GM12872 (cell line): ENCODE data around the gene FAM170B.

ENCODE experiments used
- TF ChIP-seq, protein P1 (sequence below): IDR thresholded peaks from 3 replicates; pipeline ENCODE4 v1.5.1; 2011; ENCODE audit warnings: low read depth, mild to moderate bottlenecking, low read length, moderate library complexity; ENCODE audit not compliant: insufficient read depth

FAM170B gene

DNA sequence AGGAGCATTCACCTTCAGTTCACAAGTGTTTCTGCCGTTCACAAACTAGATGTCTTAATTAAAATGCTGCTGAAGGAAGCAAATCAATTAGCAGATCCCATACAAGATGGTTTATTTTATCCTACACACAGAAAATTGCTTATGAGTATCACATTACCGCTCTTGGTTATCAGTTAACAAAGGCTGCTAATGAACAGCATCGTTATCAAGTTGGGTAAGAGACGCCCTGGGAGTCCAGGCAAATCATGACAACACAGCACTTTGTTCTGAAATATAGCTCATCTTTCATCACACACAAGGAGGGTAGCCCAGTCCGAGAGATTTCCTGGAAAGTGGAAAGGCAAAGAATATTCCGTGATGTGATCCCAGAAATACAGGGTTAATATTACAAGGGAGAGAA is 20.8 kb upstream of the FAM170B start:
- TF ChIP-seq, protein P1, sequence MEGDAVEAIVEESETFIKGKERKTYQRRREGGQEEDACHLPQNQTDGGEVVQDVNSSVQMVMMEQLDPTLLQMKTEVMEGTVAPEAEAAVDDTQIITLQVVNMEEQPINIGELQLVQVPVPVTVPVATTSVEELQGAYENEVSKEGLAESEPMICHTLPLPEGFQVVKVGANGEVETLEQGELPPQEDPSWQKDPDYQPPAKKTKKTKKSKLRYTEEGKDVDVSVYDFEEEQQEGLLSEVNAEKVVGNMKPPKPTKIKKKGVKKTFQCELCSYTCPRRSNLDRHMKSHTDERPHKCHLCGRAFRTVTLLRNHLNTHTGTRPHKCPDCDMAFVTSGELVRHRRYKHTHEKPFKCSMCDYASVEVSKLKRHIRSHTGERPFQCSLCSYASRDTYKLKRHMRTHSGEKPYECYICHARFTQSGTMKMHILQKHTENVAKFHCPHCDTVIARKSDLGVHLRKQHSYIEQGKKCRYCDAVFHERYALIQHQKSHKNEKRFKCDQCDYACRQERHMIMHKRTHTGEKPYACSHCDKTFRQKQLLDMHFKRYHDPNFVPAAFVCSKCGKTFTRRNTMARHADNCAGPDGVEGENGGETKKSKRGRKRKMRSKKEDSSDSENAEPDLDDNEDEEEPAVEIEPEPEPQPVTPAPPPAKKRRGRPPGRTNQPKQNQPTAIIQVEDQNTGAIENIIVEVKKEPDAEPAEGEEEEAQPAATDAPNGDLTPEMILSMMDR, result no peak

DNA sequence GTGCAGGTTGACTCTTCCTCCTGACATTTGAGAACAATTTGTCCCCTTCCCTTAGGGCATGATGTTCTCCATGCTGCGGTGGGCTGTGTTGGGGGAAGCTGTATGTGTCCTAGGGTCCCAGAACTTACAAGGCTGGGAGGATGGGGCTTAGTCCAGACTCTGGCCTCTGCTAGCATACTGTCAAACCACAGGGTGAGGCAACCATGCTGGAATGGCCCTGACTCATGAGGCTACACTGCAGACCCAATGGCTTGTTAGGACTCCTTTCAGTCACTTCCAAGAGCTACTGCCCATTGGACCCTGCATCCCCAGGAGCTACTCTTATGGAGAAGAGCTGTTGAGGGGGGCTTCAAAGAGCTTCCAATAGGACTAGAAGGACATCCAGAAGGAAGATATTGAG is 20.1 kb upstream of the FAM170B start:
- TF ChIP-seq, protein P1, result no peak

DNA sequence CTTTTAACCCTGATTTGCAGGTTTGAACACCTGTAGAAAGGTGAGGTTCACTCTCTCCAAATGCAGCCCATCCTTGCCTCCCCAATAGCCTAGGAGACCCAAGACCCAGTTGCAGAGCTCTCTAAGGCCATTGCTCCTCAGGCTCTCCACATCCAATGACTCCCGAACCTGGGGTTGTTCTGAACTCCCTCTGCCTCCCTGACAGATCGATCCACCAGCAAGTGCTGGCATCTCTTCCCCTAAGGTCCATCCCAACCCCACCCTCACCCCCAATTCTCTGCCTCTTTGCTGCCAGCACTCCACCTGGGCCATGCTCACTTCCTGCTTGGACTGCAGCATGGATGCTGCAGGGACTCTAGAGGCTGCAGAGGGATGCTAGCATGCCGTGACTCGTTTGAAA is 19.3 kb upstream of the FAM170B start:
- TF ChIP-seq, protein P1, result no peak

DNA sequence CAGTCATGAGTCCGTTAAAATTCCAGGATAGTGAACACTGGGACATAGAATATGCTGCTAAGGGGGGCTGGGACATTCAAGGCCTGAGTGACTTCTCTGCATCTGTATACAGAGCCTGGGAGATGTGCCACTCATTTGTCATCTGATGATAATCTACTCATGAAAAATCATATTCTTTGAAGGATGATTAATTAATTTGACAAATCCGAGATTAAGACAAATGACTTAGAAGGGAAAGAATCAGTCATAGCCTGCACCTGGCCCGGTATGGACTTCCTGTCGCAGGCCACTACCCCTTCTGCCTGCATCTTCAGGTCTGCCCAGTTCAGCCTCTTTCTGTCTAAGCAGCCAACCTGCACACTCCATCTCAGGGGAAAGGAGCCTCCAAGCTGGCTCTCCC is 18.8 kb upstream of the FAM170B start:
- TF ChIP-seq, protein P1, result no peak

DNA sequence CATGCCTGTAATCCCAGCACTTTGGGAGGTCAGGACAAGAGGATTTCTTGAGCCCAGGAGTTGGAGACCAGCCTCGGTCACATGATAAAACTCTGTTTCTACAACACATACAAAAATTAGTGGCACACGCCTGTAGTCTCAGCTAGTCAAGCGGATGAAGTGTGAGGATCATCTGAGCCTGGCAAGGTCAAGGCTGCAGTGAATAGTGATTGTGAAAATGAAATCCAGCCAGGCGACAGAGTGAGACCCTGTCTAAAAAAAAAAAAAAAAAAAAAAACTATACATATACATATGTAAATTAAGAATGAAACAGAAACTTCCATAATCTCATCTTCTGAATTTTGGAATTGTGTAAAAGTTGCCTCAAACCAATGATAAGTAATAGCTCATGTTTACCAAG is 18.2 kb upstream of the FAM170B start:
- TF ChIP-seq, protein P1, result no peak

DNA sequence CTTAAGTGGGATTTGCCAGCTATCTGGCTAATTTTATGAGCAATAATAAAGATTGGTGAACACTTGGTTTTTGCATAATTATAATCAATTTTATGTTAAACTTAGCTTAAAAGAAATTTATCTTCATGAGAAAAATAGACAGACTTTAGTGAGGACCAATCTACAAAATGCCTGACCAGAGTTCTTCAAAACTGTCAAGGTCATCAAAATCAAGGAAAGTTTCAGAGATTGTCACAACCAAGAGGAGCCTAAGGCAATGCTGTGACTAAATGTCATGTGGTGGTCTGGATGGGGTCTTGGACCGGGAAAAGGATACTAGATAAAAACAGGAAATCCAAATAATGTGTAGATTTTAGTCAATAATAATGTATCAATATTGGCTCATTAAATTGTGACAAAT is 17.7 kb upstream of the FAM170B start:
- TF ChIP-seq, protein P1, result no peak

DNA sequence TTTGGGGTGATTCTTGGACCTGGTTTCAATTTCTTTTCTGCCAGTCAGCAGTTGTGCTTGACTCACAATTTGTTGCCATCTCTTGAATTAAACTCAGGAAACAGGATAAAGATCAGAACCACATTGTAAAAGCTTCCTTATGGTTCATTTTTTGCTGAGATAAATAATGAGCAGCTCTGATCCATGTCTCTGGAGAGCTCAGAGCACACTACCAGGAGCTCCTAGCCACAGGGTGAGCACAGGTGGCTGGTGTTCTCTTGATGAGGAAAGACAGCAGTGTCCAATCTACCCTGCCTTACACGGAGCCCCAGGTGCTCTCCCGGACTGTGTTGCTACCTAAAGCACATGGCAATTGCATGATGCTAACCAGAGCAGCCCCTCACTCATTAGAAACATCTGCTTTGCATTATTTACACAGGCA is 17.2 kb upstream of the FAM170B start:
- TF ChIP-seq, protein P1, result no peak

DNA sequence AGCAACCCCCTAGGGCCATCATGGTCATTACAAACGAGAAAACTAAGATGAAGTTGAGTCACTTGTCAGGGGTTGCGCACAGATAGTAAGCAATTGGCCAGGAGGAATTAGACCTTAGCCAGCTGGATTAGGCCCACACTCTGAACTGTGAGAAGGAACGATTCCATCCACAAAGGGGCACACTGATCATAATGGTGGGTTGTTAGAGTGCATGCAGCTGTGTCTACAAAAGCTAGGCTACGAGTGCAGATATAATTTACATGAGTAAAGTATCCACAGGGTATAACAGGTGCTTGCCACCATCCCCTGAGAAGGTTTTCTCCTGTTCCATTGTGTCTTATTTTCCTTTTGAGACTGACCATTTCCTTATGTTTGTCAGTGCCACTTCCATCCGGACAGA is 16.6 kb upstream of the FAM170B start:
- TF ChIP-seq, protein P1, result no peak
